Brain microvascular endothelial cell (primary cell): ENCODE data around the gene PDE8A.

Experiments
- DNase-seq: peaks from one replicate; pipeline ENCODE4 v3.0.0-alpha.2; 2020
- H3K27ac ChIP-seq: fragments of 250-450 bp; sonication (Bioruptor Pico); 2 replicates; pipeline ENCODE4 v1.5.1; 2020; ENCODE audit warnings: mild to moderate bottlenecking, moderate library complexity
- H3K27me3 ChIP-seq: fragments of 250-450 bp; sonication (Bioruptor Pico); replicated peaks from 2 replicates; pipeline ENCODE4 v1.5.1; 2020; ENCODE audit warnings: mild to moderate bottlenecking
- H3K36me3 ChIP-seq: fragments of 250-450 bp; sonication (Bioruptor Pico); replicated peaks from 2 replicates; pipeline ENCODE4 v1.5.1; 2020; ENCODE audit warnings: mild to moderate bottlenecking
- H3K4me3 ChIP-seq: 2 replicates; pipeline ENCODE4 v1.5.1; 2011; ENCODE audit warnings: low read depth, mild to moderate bottlenecking, control low read depth, low read length, moderate library complexity
- in situ Hi-C: cut with HindIII; loops from 2 replicates; pipeline ENCODE4 v1.10.0; 2017; ENCODE audit warnings: low sequenced_read_pairs, low pct_ligation_motif_present
- TF ChIP-seq, protein P1 (sequence below): IDR thresholded peaks from 2 replicates; pipeline ENCODE4 v1.5.1; 2011; ENCODE audit warnings: low read depth, mild to moderate bottlenecking, moderate library complexity, low read length, control low read depth, inconsistent platforms; ENCODE audit errors: missing control alignments

The PDE8A gene

DNA sequence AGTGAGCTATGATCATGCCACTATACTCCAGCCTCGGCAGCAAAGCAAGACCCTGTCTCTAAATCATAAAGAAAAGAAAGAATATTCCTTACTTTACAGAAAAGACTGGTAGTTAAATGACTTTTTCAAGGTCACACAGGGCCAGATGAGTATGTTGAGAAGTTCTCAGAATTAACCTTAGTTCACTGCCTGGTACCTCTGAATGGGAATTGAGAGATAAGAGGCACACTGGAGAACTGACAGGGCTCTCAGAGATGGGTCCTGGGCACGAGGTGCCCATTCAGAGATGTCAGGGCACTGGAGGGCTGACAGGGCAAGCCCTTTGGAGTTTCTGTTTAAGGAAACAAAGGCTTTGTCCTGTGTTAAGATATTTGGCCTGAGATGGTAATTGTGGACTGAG lies 157.7 kb downstream of the PDE8A start:
- TF ChIP-seq, protein P1, sequence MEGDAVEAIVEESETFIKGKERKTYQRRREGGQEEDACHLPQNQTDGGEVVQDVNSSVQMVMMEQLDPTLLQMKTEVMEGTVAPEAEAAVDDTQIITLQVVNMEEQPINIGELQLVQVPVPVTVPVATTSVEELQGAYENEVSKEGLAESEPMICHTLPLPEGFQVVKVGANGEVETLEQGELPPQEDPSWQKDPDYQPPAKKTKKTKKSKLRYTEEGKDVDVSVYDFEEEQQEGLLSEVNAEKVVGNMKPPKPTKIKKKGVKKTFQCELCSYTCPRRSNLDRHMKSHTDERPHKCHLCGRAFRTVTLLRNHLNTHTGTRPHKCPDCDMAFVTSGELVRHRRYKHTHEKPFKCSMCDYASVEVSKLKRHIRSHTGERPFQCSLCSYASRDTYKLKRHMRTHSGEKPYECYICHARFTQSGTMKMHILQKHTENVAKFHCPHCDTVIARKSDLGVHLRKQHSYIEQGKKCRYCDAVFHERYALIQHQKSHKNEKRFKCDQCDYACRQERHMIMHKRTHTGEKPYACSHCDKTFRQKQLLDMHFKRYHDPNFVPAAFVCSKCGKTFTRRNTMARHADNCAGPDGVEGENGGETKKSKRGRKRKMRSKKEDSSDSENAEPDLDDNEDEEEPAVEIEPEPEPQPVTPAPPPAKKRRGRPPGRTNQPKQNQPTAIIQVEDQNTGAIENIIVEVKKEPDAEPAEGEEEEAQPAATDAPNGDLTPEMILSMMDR: no peak
- H3K27me3 ChIP-seq: no peaks in the 10 kb centered on the region
- no peak for DNase-seq
- H3K36me3 ChIP-seq: peaks cover 31% of the 10 kb centered on the region
- no peak overlapping the region for H3K27ac ChIP-seq
- H3K4me3 ChIP-seq: no peak overlapping the region
- in situ Hi-C loops: no loop called here

DNA sequence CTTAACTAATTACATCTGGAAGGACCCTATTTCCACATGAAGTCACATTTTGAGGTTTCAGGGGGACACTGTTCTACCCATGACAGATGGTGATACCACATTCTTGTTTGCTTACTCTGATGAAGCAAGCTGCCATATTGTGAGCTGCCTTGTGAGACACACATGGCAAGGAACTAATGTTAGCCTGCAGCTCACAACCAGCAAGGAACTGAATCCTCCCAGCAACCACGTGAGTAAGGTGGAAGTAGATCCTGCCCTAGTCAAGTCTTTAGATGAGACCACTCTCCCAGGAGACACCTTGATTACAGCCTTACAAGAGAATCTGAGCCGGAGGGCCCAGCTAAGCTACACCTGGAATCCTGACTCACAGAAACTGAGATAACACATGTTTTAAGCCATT lies 160.1 kb downstream of the PDE8A start:
- DNase-seq: no peak
- H3K27ac ChIP-seq: no peak overlapping the region
- no peaks in the 10 kb centered on the region for H3K27me3 ChIP-seq
- in situ Hi-C loops: no loop called here
- TF ChIP-seq, protein P1: no peak
- peaks cover 16% of the 10 kb centered on the region for H3K36me3 ChIP-seq
- H3K4me3 ChIP-seq: no peak overlapping the region

DNA sequence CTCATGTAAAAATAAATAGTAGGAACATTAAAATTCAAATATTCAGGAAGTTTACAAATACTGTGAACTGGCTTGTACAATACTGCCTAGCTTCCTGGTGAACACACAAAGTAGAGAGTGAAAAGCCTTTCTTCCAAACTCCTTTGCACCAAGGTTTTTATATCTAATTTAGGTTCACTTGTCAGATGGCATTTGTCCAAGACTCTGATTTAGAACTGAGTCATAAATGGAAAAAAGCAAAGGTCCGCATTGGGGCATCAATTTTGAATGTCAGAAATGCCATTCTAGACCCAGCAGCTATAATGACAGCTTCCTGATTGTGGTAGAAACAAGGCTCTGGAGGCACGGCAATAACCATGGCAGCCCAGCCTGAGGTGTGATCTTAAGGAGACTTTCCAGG lies 160.7 kb downstream of the PDE8A start:
- Histone ChIP-seq H3K36me3 (peaks cover 14% of the 10 kb centered on the region), H3K27me3 (no peaks in the 10 kb centered on the region), H3K4me3 (no peak overlapping the region), H3K27ac (no peak overlapping the region)
- peak; percentile 56 for DNase-seq
- TF ChIP-seq, protein P1: no peak
- in situ Hi-C loops: no loop called here

DNA sequence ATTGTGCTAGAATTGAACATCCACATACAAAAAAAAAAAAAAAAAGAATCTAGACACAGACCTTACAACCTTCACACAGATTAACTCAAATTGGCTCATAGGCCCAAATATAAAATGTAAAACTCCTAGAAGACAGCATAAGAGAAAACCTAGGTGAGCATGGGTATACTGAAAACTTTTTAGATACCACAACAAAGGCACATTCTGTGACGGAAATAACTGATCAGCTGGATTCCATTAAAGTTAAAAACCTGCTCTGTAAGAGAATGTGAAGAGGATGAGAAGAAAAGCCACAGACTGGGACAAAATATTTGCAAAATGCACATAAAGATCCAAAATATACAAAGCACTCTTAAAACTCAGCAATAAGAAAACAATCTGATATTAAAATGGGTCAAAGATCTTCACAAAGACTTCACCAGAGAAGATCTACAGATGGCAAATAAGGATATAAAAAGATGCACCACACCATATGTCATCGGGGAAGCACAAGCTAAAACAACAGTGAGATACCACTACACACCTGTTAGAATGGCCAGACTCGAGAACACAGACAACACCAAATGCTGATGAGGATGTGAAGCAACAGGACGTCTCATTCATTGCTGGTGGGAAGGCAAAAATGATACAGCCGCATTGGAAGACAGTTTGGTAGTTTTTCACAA lies 167.9 kb downstream of the PDE8A start:
- in situ Hi-C loops: no loop called here
- Histone ChIP-seq H3K36me3 (no peaks in the 10 kb centered on the region), H3K4me3 (no peak overlapping the region), H3K27me3 (no peaks in the 10 kb centered on the region), H3K27ac (no peak overlapping the region)
- TF ChIP-seq, protein P1: no peak
- no peak for DNase-seq

DNA sequence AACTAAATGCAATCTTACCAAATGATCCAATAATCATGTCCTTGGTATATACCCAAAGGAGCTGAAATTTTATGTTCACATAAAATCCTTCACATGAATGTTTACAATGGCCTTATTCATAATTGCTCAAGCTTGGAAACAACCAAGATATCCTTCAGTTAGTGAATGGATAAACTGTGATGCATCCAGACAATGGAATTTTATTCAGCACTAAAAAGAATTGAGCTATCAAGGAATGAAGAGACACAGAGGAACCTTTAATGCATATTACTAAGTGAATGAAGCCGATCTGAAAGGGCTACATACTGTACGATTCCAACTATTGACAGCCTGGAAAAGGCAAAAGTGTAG lies 168.4 kb downstream of the PDE8A start:
- no peak for DNase-seq
- no peak overlapping the region for H3K4me3 ChIP-seq
- H3K27ac ChIP-seq: no peak overlapping the region
- H3K27me3 ChIP-seq: no peaks in the 10 kb centered on the region
- H3K36me3 ChIP-seq: no peaks in the 10 kb centered on the region
- in situ Hi-C loops: no loop called here
- TF ChIP-seq, protein P1: no peak

DNA sequence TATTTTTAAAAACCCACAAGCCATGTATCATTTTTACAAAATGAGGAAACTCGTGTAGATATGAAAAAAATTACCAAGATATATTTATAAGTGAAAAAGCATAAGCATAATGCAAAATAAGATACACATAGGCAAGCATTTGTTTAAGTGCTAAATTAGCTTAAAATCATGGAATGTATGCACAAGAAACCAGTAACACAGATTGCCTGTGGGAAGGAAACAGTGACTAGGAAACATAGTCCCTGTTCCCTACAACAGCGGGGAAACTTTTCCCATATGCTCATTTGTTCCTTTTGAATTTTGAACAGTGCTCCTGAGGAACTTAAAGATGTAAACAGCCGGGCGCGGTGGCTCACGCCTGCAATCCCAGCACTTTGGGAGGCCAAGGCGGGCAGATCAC lies 169.5 kb downstream of the PDE8A start:
- no peak overlapping the region for H3K4me3 ChIP-seq
- no peak overlapping the region for H3K27ac ChIP-seq
- in situ Hi-C loops: no loop called here
- no peak for DNase-seq
- TF ChIP-seq, protein P1: no peak
- no peaks in the 10 kb centered on the region for H3K36me3 ChIP-seq
- no peaks in the 10 kb centered on the region for H3K27me3 ChIP-seq
